NCI-H82 (cell line): Measurements from ENCODE around the gene TBC1D1.

Source experiments
- DNase-seq: peaks from one replicate; lab custom pipeline; 2025; lab: John Stamatoyannopoulos, UW

The TBC1D1 gene, protein sequence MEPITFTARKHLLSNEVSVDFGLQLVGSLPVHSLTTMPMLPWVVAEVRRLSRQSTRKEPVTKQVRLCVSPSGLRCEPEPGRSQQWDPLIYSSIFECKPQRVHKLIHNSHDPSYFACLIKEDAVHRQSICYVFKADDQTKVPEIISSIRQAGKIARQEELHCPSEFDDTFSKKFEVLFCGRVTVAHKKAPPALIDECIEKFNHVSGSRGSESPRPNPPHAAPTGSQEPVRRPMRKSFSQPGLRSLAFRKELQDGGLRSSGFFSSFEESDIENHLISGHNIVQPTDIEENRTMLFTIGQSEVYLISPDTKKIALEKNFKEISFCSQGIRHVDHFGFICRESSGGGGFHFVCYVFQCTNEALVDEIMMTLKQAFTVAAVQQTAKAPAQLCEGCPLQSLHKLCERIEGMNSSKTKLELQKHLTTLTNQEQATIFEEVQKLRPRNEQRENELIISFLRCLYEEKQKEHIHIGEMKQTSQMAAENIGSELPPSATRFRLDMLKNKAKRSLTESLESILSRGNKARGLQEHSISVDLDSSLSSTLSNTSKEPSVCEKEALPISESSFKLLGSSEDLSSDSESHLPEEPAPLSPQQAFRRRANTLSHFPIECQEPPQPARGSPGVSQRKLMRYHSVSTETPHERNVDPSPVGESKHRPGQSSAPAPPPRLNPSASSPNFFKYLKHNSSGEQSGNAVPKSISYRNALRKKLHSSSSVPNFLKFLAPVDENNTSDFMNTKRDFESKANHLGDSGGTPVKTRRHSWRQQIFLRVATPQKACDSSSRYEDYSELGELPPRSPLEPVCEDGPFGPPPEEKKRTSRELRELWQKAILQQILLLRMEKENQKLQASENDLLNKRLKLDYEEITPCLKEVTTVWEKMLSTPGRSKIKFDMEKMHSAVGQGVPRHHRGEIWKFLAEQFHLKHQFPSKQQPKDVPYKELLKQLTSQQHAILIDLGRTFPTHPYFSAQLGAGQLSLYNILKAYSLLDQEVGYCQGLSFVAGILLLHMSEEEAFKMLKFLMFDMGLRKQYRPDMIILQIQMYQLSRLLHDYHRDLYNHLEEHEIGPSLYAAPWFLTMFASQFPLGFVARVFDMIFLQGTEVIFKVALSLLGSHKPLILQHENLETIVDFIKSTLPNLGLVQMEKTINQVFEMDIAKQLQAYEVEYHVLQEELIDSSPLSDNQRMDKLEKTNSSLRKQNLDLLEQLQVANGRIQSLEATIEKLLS (N-terminal part only)

GRCh38 chr4:37890801-37891259 lies at the start of gene TBC1D1:
Gene TBC1D1, plus strand, starts transcription at chr4:37891084. Its CDS starts 11,012 bp downstream, at chr4:37902096.
- DNase-seq: peak; percentile 36

DNA sequence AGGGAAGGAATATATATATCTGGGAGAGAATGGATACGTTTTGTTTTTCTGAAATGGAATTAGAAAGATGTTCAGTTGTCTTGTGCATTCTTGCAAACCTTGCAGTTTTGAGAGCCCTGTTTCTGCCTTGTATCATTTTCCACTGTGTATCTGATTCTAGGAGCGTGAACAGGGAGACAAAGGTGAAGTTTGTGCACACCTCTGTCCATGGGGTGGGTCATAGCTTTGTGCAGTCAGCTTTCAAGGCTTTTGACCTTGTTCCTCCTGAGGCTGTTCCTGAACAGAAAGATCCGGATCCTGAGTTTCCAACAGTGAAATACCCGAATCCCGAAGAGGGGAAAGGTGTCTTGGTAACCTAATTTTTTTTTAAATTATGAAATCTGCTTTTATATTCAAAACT lies 46.7 kb upstream of the TBC1D1 start:
- DNase-seq: no peak

- DNase-seq: no peak
Observed at GRCh38 chr4:37845201-37845600, 45.7 kb upstream of the TBC1D1 start.

DNA sequence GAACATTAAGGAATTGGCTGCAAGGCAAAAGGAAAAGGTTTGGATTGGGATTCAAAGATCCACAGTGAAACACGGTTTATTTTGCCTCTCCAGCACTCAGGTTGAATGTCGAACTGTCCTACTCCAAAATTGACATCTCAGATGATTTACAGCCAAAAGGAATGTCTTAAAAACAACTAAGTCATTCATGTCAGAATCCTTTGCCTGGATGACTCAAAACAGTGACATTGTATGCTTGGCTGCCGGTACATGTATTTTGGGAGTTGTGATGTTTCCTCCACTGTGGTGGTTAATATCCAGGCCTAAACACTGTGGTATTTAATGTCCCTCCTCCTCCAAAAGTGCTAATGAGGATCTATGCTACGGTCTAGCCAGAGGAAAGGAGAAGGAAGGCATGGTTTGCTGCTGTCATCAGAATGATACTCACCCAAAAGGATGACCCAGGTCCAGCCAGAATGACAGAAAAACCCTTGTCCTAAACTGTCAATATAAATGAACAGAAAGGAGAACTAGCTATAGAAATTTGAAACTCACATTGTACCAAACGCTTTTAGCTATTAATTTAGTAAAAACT lies 43.5 kb upstream of the TBC1D1 start:
- no peak for DNase-seq

DNA sequence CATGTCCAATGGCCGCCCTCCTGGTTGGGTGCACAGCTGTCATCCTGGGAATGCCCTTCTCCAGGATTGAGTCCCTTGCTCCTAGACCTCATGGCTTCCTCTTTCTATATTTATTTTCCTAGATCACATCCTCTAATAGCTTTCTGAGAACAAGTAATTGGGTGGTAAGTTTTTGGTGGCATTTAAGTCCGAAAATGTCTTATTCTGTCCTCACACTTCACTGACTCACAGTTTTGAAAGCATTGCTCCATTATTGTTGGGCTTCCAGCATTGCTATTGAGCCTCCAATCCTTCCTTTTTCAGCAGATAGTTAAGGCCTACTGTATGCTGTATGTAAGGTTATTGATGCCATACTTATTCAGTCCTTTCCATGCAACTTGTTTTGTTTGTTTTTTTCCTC lies 38.5 kb upstream of the TBC1D1 start:
- no peak for DNase-seq

DNA sequence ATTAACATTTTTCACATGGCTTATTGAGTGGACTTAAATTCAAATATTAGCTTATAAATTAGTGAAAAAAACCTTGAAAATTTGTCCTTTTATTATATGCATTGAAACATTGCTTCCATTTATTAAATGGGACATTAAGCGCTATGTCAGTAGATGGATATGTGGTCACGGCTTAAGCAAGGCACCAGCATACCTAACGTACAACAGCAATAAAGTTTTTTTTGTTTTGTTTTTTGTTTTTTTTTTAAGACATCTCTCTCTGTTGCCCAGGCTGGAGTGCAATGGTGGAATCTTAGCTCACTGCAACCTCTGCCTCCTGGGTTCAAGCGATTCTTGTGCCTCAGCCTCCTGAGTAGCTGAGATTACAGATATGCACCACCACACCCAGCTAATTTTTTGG lies 32.8 kb upstream of the TBC1D1 start:
- no peak for DNase-seq

DNA sequence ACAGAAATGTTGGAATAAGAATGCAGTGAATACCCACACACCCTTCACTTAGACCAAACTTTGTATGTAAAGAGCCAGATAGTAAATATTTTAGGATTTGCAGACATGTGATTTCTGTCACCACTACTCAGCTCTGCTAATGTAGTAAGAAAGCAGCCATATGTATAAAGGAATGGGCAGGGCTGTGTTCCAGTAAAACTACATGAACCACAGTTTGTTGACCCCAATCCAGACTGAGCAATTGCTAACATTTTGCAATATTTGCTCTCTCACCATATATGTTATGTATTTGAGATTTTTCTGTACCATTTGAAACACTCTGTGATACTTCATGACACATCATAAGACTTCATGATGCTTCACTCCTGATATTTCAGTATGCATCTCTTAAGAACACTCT lies 32.0 kb upstream of the TBC1D1 start:
- DNase-seq: no peak

DNA sequence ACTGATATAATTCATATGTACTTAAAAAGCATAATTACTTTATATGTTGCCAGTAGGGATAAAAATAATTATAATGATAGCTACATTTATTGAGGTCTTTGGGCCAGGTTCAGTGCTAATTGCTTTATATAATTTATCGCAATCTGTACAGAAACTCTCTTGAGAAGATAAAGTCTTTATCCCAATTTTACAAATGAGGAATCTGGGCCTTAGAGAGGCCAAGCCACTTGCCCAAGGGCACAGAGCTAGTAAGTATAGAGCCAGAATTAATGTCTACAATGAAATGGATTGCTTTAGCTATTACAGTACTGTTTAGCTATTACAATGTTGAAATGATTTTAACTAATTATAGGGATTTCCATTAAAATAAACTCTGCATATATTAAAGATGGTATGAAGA lies 30.6 kb upstream of the TBC1D1 start:
- no peak for DNase-seq

DNA sequence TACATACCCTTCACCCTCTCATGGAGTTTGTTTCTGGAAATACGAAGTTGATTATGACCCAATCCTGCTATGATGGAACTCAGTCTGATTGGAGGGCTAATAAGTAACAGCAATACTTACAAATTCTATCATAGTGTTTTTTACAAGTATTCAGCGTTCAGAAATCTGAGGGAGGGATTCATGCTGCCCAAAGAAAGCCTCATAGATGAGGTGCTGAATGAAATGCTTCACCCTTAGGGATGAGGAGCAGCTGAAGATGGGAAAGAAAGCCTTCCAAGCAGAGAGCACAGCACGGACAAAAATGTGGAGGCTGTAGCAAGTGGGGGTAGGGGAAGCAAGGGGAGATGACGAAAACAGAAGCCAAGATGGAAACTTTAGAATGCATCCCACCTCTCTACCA lies 27.9 kb upstream of the TBC1D1 start:
- no peak for DNase-seq

DNA sequence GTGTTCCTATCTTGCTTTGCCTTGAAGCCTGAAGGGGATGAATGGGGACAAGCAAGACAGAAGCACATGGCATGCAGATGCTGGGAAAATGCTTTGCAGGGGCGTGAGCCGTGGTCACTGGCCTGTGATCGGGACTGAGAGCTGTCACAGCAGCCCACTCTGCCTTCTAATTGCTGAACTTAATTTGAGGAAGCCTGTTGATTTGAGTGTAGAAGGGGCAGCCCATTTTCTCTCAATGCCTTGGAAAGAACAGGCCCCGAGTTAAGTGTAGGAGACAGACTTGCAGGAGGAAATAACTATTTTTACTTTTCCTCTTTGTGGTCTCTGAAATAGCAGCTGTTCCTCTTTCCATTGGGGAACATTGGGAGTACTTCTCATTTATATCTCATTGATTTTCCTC lies 26.1 kb upstream of the TBC1D1 start:
- no peak for DNase-seq

DNA sequence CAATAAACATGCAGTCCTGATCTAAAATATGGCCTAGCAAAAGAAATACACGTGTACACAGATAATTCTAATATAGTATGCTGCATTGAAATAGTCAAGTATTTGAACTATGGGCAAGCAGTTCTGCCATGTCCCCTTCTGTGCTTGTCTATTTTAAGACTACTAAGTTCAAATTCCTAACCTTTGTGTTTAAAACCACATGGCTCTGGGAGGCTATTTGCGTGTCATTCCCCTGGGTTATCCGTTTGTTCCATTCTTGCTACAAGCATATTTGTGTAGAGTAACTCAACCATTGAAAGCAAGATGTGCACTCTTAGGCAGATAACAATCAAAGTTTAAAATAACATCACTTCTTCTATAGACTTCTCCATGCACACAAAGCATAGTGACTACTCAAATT lies 25.4 kb upstream of the TBC1D1 start:
- no peak for DNase-seq

GRCh38 chr4:37867102-37867501 lies 23.8 kb upstream of the TBC1D1 start:
- no peak for DNase-seq

DNA sequence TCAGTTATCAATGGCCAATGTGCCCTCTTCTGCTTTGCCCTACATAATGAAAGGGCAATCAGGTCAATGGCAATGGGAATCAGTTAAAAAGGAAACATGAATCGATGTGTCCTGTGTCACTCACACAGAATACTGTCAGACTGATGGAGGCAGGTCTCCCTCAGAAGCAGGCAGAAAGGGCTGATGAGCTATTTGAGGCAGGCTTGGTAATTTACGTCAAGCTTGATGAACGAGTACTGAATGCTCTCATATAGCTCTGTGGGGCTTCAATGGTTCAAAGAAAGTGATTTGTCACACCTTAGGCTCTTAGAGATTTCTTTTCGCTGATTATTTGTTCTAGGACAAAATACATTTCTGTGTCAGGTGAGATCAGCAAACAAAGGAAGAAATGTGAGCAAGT lies 22.6 kb upstream of the TBC1D1 start:
- DNase-seq: no peak

DNA sequence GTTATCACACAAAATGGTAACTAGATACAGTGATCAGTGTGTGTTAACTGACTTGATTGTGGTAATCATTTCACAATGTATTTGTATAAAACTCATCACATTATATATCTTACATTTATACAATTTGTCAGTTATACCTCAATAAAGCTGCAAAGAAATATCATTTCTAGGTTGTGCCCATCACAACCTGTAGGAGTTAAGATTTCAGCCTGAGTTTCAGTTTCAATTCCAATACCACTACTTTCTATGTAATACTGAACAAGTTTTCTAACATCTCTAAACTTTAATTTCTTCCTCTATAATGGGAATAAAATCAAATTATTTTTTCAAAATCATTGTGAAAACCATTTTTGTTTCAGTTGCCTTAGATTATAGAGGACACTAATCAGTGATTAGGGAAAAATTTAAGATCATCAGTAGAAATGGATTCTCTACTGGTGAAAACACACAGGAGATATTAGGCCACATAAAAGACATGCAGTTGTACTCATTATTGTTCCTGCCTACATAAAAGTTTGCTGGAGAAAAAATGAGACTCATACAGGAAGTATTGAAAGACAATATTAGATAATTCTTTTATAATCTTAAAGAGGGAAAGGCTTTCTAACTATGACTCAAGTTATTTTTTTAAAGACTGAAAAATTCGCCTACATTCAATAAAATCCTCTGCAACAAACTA lies 18.4 kb upstream of the TBC1D1 start:
- no peak for DNase-seq

GRCh38 chr4:37873386-37873785 lies 17.5 kb upstream of the TBC1D1 start:
- DNase-seq: no peak

- DNase-seq: no peak
Observed at GRCh38 chr4:37876156-37876555, 14.7 kb upstream of the TBC1D1 start.

GRCh38 chr4:37879365-37879764 lies 11.5 kb upstream of the TBC1D1 start:
- no peak for DNase-seq

DNA sequence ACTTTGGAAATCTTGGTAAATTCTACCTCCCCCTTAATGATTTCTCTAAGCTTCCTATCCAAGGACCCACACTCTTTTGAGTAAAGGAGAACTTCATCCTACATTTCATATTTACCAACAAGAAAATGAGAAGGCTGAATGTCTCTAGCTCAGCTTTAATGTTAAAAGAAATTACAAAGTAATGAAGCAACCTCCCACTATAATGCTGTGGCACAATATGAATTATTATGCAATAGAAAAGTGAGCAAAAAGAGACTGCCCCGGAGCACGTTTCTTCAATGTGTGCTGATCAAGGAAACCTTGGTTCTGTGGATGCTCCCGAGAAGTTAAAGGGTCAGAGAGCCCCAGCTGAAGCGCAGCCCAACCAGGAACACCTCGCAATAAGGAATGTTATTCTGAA lies 9.1 kb upstream of the TBC1D1 start:
- DNase-seq: no peak

- DNase-seq: no peak
Observed at GRCh38 chr4:37882665-37883296, 8.1 kb upstream of the TBC1D1 start.

DNA sequence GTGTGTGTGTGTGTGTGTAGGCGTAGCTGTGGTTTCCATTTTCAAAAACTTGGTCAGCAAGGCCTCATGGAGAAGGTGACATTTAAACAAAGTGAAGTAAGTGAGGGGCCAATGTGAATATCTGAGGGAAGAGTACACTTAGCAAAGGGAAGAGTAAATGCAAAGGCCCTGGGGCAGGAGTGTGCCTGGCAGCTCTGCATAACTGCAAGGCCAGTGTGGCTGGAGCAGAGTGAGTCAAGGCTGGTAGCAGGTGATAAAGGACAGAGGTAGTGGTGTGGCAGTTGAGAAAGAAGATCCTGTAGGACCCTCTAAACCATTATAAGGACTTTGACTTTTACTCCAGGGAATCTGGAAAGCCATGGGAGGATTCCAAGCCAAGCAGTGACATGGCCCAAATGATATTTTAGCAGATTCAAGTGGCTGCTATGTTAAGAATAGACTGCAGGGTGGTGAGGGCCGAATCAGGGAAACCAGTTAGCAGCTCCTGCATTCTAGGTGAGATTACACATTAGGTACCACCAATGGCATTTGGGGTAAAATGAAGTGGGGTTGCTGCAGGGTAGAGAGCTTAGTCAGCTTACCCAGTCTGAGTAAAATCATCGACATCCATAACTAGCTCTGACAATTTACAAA lies 5.9 kb upstream of the TBC1D1 start:
- DNase-seq: no peak

DNA sequence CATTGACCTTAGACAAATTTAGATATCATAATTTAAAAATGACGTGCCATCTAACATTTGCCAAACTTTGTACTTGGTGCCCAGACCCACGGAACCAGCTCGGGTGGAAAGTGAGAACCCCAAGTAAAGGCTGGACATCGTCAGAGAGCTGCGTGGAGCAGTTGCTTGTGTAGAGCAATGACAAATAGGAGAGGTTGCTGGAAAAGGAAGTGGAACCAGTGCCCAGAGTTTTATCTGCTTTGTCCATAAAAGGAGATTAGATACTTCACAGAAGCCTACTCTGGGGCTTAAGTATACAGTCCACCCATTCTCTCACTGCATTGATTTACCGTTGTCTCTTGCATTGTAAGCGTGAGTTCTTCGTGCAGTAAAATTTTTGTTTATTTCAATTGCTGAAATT lies 5.4 kb upstream of the TBC1D1 start:
- no peak for DNase-seq
